ENCODE measurements around the gene GTF2F2. TPM values are rescaled to one million over a fixed set of nuclear protein-coding genes. Genes with fewer than 3 reads are reported as not detected.
A peak's percentile ranks its signal among the peaks of the same experiment; 100 is the strongest.
"Not testable (repeated sequence)": the region's sequence is repeated elsewhere in the genome, so short reads cannot be mapped to it uniquely, and the experiment has no call there.

GTF2F2 gene
- total RNA-seq, 2 donors from 2014 or later: 20.7 to 32.1 TPM

GRCh38 chr13:45242524-45242923 lies 122.2 kb downstream of the GTF2F2 start:
- ATAC-seq (no peak), DNase-seq (ENCODE audit: low spot score) (no peak)
- Mint-ChIP-seq H3K9me3 (no peaks in the 10 kb centered on the region), H3K27me3 (no peaks in the 10 kb centered on the region), H3K36me3 (no peaks in the 10 kb centered on the region), H3K4me3 (no peak overlapping the region), H3K27ac (no peak overlapping the region), H3K4me1 (ENCODE audit: low read depth in 2 of 2) (no peaks in the 10 kb centered on the region)

DNA sequence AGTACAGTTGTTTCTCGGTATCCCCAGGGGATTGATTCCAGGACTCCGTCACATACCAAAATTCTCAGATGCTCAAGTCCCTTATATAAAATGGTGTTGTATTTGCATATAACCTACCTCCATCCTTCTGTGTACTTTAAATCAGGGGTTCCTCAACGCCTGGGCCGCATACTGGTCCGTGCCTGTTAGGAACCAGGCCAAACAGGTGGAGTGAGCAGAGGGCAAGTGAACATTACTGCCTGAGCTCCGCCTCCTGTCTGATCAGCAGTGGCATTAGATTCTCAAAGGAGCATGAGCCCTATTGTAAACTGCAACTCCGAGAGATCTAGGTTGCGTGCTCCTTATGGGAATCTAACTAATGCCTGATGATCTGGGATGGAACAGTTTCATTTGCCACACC lies 122.8 kb downstream of the GTF2F2 start:
- Mint-ChIP-seq H3K27me3 (no peaks in the 10 kb centered on the region), H3K9me3 (no peaks in the 10 kb centered on the region), H3K4me1 (ENCODE audit: low read depth in 2 of 2) (no peaks in the 10 kb centered on the region), H3K36me3 (no peaks in the 10 kb centered on the region), H3K27ac (no peak overlapping the region), H3K4me3 (no peak overlapping the region)
- DNase-seq (ENCODE audit: low spot score): no peak
- ATAC-seq: no peak

GRCh38 chr13:45244736-45245135 lies 124.4 kb downstream of the GTF2F2 start:
- not testable (repeated sequence) for H3K36me3 Mint-ChIP-seq; H3K4me1 Mint-ChIP-seq (ENCODE audit: low read depth in 2 of 2)

DNA sequence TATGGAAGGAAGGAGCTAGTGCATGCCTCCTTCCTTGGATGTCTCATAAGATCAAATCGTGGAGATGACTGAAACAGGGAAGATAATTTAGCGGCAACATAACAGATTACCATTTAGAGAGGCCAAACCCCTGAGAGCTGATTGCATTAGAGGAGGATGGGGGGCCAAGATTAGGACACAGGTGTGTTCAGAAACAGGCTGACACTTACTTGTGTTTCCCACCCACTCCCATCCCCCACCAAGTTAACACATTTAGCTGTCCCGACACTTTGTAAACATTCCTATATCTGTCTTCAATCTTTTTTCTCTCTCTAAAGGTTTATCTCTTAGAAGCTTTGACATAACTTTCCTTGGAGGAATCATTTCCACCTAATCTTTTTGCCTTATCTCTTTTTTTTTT lies 129.4 kb downstream of the GTF2F2 start:
- ATAC-seq: no peak
- Mint-ChIP-seq H3K27me3 (no peaks in the 10 kb centered on the region), H3K36me3 (peaks cover 7% of the 10 kb centered on the region), H3K4me1 (ENCODE audit: low read depth in 2 of 2) (peaks cover 5 to 6% of the 10 kb centered on the region in 2 donors), H3K9me3 (no peaks in the 10 kb centered on the region), H3K4me3 (no peak overlapping the region), H3K27ac (no peak overlapping the region)
- DNase-seq (ENCODE audit: low spot score): no peak

More at GRCh38 chr13:45244736-45245135, 124.4 kb downstream of the GTF2F2 start:
- not testable (repeated sequence) for DNase-seq (ENCODE audit: low spot score); H3K9me3 Mint-ChIP-seq; ATAC-seq; H3K4me3 Mint-ChIP-seq; H3K27me3 Mint-ChIP-seq; H3K27ac Mint-ChIP-seq

DNA sequence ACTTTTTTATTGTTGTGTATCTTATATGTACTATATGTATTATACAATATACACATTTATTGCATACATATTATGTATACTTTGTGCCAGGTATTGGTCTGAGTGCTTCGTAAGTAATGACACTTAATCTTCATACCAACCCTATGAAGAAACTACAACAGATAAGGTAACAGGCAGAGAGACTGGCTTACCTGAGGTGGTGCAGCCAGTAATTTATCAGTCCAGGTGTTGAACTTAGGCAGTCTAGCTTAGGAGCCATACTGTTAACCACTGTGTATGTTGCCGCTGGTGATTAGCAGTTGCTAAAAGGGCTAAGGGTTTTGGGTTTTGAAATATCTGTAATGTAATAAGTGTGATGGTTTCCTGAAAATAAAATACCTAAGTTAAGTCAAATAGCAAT lies 134.1 kb downstream of the GTF2F2 start:
- Mint-ChIP-seq H3K4me3 (no peak overlapping the region), H3K27ac (no peak overlapping the region), H3K9me3 (no peaks in the 10 kb centered on the region), H3K4me1 (ENCODE audit: low read depth in 2 of 2) (peaks cover 12 to 15% of the 10 kb centered on the region in 2 donors), H3K27me3 (no peaks in the 10 kb centered on the region), H3K36me3 (peaks cover 7% of the 10 kb centered on the region)
- ATAC-seq (no peak), DNase-seq (ENCODE audit: low spot score) (no peak)

DNA sequence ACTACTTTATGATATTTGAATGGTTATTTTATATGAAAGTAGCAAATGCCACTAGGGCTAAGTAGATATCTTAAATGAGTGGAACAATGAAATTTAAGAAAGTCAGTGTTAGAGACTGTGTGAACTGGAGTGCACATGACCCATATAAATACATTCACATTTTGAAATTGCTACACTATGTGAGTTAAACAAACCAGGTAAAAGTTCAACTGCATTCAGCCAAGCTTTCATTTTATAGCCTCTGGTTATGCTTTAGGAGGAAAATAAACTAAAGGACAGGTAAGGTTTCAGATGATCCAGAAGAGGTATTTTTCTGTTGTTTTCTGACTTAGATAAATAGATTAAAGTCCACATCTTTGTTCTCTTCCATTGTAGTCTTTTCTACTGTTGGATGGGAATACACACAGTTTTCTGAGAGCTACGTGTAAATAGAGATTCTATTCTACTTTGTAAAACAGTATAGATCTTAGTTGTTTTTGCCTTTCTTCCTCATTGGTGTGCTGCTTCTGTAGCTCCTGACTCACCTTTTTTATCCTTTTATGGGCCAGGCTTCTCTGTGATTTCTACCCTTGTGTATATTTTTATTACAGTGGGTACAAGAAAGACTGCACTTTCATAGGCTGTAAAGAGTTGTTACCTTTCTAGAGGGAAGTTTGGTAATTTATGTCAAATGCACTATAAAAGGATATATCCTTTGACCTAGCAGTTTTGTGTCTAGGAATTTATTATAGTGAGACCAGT lies 135.1 kb downstream of the GTF2F2 start:
- H3K27me3 Mint-ChIP-seq: no peaks in the 10 kb centered on the region
- no peak for ATAC-seq
- no peaks in the 10 kb centered on the region for H3K9me3 Mint-ChIP-seq
- H3K4me3 Mint-ChIP-seq: no peak overlapping the region
- H3K27ac Mint-ChIP-seq: no peak overlapping the region
- H3K36me3 Mint-ChIP-seq: peaks cover 7% of the 10 kb centered on the region
- no peak for DNase-seq (ENCODE audit: low spot score)
- peaks cover 12 to 15% of the 10 kb centered on the region in 2 donors for H3K4me1 Mint-ChIP-seq (ENCODE audit: low read depth in 2 of 2)

DNA sequence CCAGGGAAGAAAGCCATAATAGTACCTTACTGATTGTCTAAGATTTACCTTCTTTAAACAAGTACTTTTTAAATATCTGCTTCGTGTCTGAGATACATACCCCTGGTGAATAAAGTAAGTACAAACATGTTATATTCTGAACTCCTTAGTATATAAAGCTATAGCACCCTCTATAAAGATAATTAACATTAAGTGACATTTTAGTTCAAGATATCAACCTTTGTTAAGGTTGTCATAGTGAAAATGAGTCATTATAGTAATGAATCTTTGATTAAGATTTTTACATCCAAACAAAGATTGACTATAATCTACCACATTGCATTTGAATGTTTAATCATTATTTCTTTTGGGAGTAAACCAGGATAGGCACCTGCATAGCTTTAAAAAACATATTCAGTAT lies 135.9 kb downstream of the GTF2F2 start:
- no peaks in the 10 kb centered on the region for H3K27me3 Mint-ChIP-seq
- peaks cover 12 to 15% of the 10 kb centered on the region in 2 donors for H3K4me1 Mint-ChIP-seq (ENCODE audit: low read depth in 2 of 2)
- peaks cover 7% of the 10 kb centered on the region for H3K36me3 Mint-ChIP-seq
- DNase-seq (ENCODE audit: low spot score) (no peak), ATAC-seq (no peak)
- no peaks in the 10 kb centered on the region for H3K9me3 Mint-ChIP-seq
- peak overlapping the region in 1 of 2 donors; percentile 47 for H3K27ac Mint-ChIP-seq
- no peak overlapping the region for H3K4me3 Mint-ChIP-seq

DNA sequence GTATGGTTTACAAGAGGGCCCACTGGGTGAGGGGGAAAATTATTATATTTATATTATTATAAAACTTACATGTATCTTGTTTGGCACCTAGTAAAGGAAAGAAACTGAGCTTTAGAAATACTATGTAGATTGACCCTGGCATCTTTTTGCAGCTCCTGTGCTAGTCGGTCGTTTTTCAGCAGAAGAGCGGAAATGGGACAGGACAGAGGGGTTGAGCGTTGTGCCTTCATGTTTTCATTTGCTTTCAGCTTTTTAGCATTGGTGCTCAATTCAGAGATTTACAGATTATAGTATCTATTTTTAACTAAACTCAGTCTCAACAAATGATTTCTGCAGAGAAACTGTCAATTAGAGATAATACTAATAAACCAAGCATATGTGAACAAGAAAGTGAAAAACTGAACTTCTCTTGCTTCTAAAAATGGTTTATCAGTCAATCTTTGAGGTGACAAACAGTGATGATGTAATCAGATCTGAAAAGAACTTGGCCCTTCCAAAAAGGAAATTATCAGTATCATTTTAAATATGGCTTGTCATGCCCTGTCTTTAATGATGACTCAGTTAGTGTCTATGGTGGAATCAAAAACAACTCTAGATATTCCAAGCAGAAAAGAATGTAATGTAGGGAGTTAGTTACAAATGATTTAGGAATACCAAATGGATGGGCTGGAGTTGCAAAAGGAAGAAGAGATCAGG lies 137.5 kb downstream of the GTF2F2 start:
- H3K27me3 Mint-ChIP-seq: no peaks in the 10 kb centered on the region
- DNase-seq (ENCODE audit: low spot score) (no peak), ATAC-seq (no peak)
- peak overlapping the region in 1 of 2 donors; percentile 11 for H3K27ac Mint-ChIP-seq
- H3K36me3 Mint-ChIP-seq: peaks cover 7% of the 10 kb centered on the region
- peaks cover 12 to 15% of the 10 kb centered on the region in 2 donors for H3K4me1 Mint-ChIP-seq (ENCODE audit: low read depth in 2 of 2)
- H3K4me3 Mint-ChIP-seq: no peak overlapping the region
- no peaks in the 10 kb centered on the region for H3K9me3 Mint-ChIP-seq

DNA sequence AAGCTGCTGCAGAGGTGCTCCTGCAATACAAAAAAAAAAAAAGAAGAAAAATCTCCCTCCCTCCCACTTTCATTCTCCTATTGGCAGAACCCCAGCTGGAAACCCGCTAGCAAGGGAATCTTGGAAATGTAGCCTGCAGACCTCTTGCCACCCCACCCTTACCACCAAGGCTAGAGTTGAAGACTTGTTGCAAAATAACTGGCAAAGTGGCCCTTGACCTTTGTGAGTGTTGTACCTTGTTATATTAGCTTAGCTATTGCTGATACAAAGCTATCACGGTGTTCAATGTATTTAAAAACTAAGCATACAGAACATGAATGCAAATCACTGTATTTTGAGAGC lies 138.0 kb downstream of the GTF2F2 start:
- Mint-ChIP-seq H3K27me3 (no peaks in the 10 kb centered on the region), H3K4me1 (ENCODE audit: low read depth in 2 of 2) (peaks cover 12 to 15% of the 10 kb centered on the region in 2 donors), H3K27ac (peak overlapping the region in 1 of 2 donors; percentile 11), H3K36me3 (peaks cover 6% of the 10 kb centered on the region), H3K4me3 (no peak overlapping the region), H3K9me3 (no peaks in the 10 kb centered on the region)
- ATAC-seq (no peak), DNase-seq (ENCODE audit: low spot score) (no peak)

DNA sequence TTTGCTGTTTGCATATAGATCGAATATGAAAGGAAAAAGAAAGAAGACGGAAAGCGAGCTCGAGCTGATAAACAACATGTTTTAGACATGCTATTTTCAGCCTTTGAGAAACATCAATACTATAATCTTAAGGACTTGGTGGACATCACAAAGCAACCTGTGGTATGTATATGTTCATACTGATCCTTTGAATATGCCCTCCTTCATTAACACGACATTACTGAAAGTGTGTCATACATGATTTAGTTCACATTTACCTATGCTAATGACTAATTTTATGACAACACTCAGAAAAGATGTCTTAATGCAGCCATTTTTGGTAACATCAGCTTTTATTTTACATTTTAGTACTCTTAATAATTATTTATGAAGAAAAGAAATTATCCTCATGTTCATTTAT lies 146.9 kb downstream of the GTF2F2 start:
- Mint-ChIP-seq H3K4me1 (ENCODE audit: low read depth in 2 of 2) (no peaks in the 10 kb centered on the region), H3K36me3 (no peaks in the 10 kb centered on the region), H3K4me3 (no peak overlapping the region), H3K27me3 (no peaks in the 10 kb centered on the region), H3K27ac (no peak overlapping the region), H3K9me3 (no peaks in the 10 kb centered on the region)
- ATAC-seq: no peak
- DNase-seq (ENCODE audit: low spot score): no peak

DNA sequence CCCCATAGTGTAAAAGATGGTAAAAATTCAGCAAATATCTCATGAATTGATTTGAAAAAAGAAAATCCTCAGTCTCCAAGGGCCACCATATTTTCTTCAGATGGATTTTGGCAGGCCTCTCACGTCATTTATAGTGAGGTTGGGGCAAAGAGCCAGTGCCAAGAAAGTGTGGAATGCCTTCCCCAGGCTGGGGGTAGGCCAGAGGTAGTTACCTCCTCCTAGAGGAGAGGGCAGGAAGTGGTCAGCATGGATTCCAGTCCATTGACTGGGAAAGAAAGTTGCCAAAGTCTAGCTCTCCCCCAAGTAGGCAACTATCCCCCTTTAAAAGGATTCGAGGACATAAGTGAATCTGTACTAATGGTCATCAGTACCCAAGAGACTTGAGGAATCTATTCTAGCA lies 148.9 kb downstream of the GTF2F2 start:
- Mint-ChIP-seq H3K4me3 (no peak overlapping the region), H3K9me3 (no peaks in the 10 kb centered on the region), H3K27me3 (no peaks in the 10 kb centered on the region), H3K27ac (no peak overlapping the region), H3K4me1 (ENCODE audit: low read depth in 2 of 2) (no peaks in the 10 kb centered on the region), H3K36me3 (no peaks in the 10 kb centered on the region)
- DNase-seq (ENCODE audit: low spot score) (no peak), ATAC-seq (no peak)

- H3K4me3 Mint-ChIP-seq: no peak overlapping the region
- H3K4me1 Mint-ChIP-seq (ENCODE audit: low read depth in 2 of 2): peaks cover 2 to 6% of the 10 kb centered on the region in 2 donors
- H3K27ac Mint-ChIP-seq: no peak overlapping the region
- H3K27me3 Mint-ChIP-seq: no peaks in the 10 kb centered on the region
- peaks cover 7% of the 10 kb centered on the region for H3K36me3 Mint-ChIP-seq
- no peaks in the 10 kb centered on the region for H3K9me3 Mint-ChIP-seq
- no peak for DNase-seq (ENCODE audit: low spot score)
- no peak for ATAC-seq
Observed at GRCh38 chr13:45276913-45277312, 156.6 kb downstream of the GTF2F2 start.

GRCh38 chr13:45278096-45278645 lies 157.9 kb downstream of the GTF2F2 start:
- no peak overlapping the region for H3K27ac Mint-ChIP-seq
- ATAC-seq (no peak), DNase-seq (ENCODE audit: low spot score) (no peak)
- H3K4me1 Mint-ChIP-seq (ENCODE audit: low read depth in 2 of 2): peaks cover 2 to 6% of the 10 kb centered on the region in 2 donors
- no peaks in the 10 kb centered on the region for H3K9me3 Mint-ChIP-seq
- no peak overlapping the region for H3K4me3 Mint-ChIP-seq
- H3K27me3 Mint-ChIP-seq: no peaks in the 10 kb centered on the region
- peaks cover 7% of the 10 kb centered on the region for H3K36me3 Mint-ChIP-seq

DNA sequence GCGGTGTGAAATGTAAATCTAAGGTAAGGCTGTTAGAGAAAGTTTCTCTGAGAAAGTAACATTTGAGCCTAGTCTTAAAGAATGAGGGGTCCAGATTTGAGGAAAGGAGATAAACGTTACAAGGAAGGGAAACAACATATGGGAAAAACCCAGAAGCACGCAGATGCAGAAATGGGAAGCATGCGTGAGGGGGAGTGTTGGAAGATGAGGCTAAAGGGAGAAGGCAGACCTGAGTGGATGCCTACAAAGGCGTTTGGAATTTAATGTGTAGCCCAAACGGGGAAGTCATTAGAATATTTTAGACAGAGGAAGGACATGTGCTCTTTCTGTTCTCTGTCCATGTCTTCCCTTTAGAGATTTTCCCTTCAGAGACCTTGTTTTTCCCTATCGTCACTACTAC lies 159.7 kb downstream of the GTF2F2 start:
- Mint-ChIP-seq H3K4me3 (no peak overlapping the region), H3K36me3 (peaks cover 7% of the 10 kb centered on the region), H3K27ac (no peak overlapping the region), H3K4me1 (ENCODE audit: low read depth in 2 of 2) (peaks cover 2 to 6% of the 10 kb centered on the region in 2 donors), H3K9me3 (no peaks in the 10 kb centered on the region), H3K27me3 (no peaks in the 10 kb centered on the region)
- DNase-seq (ENCODE audit: low spot score): no peak
- no peak for ATAC-seq
